Measurements from ENCODE around the gene KIF25.

GRCh38 chr6:167987396-167988153, 9.9 kb upstream of the KIF25 start:
- TF ChIP-seq POLR2A (IDR thresholded peaks at IDR 0.05; ENCODE audit: extremely low read depth, insufficient read length) (no peak), CTCF (IDR thresholded peaks at IDR 0.05; ENCODE audit: low read depth, low read length) (no peak)
- TF ChIP-seq, protein P1, sequence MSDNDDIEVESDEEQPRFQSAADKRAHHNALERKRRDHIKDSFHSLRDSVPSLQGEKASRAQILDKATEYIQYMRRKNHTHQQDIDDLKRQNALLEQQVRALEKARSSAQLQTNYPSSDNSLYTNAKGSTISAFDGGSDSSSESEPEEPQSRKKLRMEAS (IDR thresholded peaks at IDR 0.05; ENCODE audit: low read depth, low read length): no peak
